ENCODE measurements around the gene KRT35.

The KRT35 gene

GRCh38 chr17:41486809-41487530 lies 6.0 kb upstream of the KRT35 start:
- no peak for DNase-seq (ENCODE audit: low read depth)

- DNase-seq (ENCODE audit: low read depth), result no peak
Observed at GRCh38 chr17:41486316-41486715, 5.4 kb upstream of the KRT35 start.

GRCh38 chr17:41484920-41485904 lies 4.3 kb upstream of the KRT35 start:
- DNase-seq (ENCODE audit: low read depth), result no peak

- peak; percentile 17 for DNase-seq (ENCODE audit: low read depth)
Observed at GRCh38 chr17:41483991-41484826, 3.3 kb upstream of the KRT35 start.

- DNase-seq (ENCODE audit: low read depth), result no peak
Observed at GRCh38 chr17:41483531-41483930, 2.6 kb upstream of the KRT35 start.

GRCh38 chr17:41480581-41480980 lies 370 bp downstream of the KRT35 start:
- DNase-seq (ENCODE audit: low read depth), result no peak

- no peak for DNase-seq (ENCODE audit: low read depth)
Observed at GRCh38 chr17:41480136-41480535, 815 bp downstream of the KRT35 start.

- DNase-seq (ENCODE audit: low read depth), result no peak
Observed at GRCh38 chr17:41478237-41478636, 2.7 kb downstream of the KRT35 start.

GRCh38 chr17:41476866-41477815 lies 3.8 kb downstream of the KRT35 start:
- DNase-seq (ENCODE audit: low read depth), result no peak

GRCh38 chr17:41475421-41475820 lies 5.5 kb downstream of the KRT35 start:
- no peak for DNase-seq (ENCODE audit: low read depth)

- DNase-seq (ENCODE audit: low read depth), result no peak
Observed at GRCh38 chr17:41474863-41475262, 6.1 kb downstream of the KRT35 start.

GRCh38 chr17:41468346-41468745 lies 12.6 kb downstream of the KRT35 start:
- DNase-seq (ENCODE audit: low read depth), result no peak

GRCh38 chr17:41467561-41467960 lies 13.4 kb downstream of the KRT35 start:
- no peak for DNase-seq (ENCODE audit: low read depth)

GRCh38 chr17:41466988-41467387 lies 14.0 kb downstream of the KRT35 start, which contains the start of gene KRT32:
TSS of gene KRT32 (minus strand) at chr17:41467386. CDS start at chr17:41467325, 61 bp downstream.
- no peak for DNase-seq (ENCODE audit: low read depth)

GRCh38 chr17:41464682-41465081 lies 16.3 kb downstream of the KRT35 start:
- peak; percentile 95 for DNase-seq (ENCODE audit: low read depth)

GRCh38 chr17:41464173-41464572 lies 16.8 kb downstream of the KRT35 start:
- DNase-seq (ENCODE audit: low read depth), result no peak

- DNase-seq (ENCODE audit: low read depth), result no peak
Observed at GRCh38 chr17:41463746-41464145, 17.2 kb downstream of the KRT35 start.

- DNase-seq (ENCODE audit: low read depth), result no peak
Observed at GRCh38 chr17:41462705-41463104, 18.2 kb downstream of the KRT35 start.

GRCh38 chr17:41457676-41458075 lies 23.3 kb downstream of the KRT35 start:
- DNase-seq (ENCODE audit: low read depth), result no peak

- DNase-seq (ENCODE audit: low read depth), result no peak
Observed at GRCh38 chr17:41456204-41456603, 24.7 kb downstream of the KRT35 start.

- peak; percentile 19 for DNase-seq (ENCODE audit: low read depth)
Observed at GRCh38 chr17:41455236-41455635, 25.7 kb downstream of the KRT35 start.
